Neural cell (in vitro differentiated cells): ENCODE results near the gene PPIB. TPM values are rescaled to one million over a fixed set of nuclear protein-coding genes. Genes with fewer than 3 reads are reported as not detected.

Source experiments
- H2AFZ ChIP-seq: fragments of 200-600, 300-800 bp; sonication (generic), shearing (Covaris generic); 2 replicates; pipeline ENCODE4 v1.6.0; 2014; ENCODE audit warnings: low read depth, mild to moderate bottlenecking, antibody characterized with exemption, low read length, moderate library complexity
- H3F3A ChIP-seq: fragments of 200-600 bp; shearing (Covaris generic); 2 replicates; pipeline ENCODE4 v1.6.1; 2016; ENCODE audit warnings: mild to moderate bottlenecking, moderate library complexity, mixed read lengths, antibody characterized with exemption, low read length; ENCODE audit not compliant: insufficient read depth, poor library complexity, severe bottlenecking
- H3K27ac ChIP-seq: fragments of 200-600, 300-800 bp; sonication (generic), shearing (Covaris generic); 2 replicates; pipeline ENCODE4 v1.5.1; 2014; ENCODE audit warnings: mild to moderate bottlenecking, low read length, moderate library complexity
- H3K27me3 ChIP-seq: fragments of 300-800, 200-600 bp; sonication (generic), shearing (Covaris generic); 2 replicates; pipeline ENCODE4 v1.6.0; 2014; ENCODE audit warnings: mild to moderate bottlenecking, low read depth, low read length, moderate library complexity; ENCODE audit not compliant: insufficient read depth
- H3K36me3 ChIP-seq: fragments of 300-800, 200-600 bp; sonication (generic), shearing (Covaris generic); 2 replicates; pipeline ENCODE4 v1.5.1; 2014; ENCODE audit warnings: mild to moderate bottlenecking, antibody characterized with exemption, low read length, moderate library complexity; ENCODE audit not compliant: insufficient read depth
- H3K4me2 ChIP-seq: fragments of 300-800, 200-600 bp; sonication (generic), shearing (Covaris generic); 2 replicates; pipeline ENCODE4 v1.6.0; 2014; ENCODE audit warnings: mild to moderate bottlenecking, low read length
- H3K4me3 ChIP-seq: fragments of 300-800, 200-600 bp; sonication (generic), shearing (Covaris generic); 2 replicates; pipeline ENCODE4 v1.5.1; 2014; ENCODE audit warnings: mild to moderate bottlenecking, low read length, moderate library complexity
- H3K79me2 ChIP-seq: fragments of 200-600 bp; shearing (Covaris generic); replicated peaks from 2 replicates; pipeline ENCODE4 v1.6.0; 2014; ENCODE audit warnings: mild to moderate bottlenecking, low read length, moderate library complexity; ENCODE audit not compliant: insufficient read depth
- H3K9ac ChIP-seq: fragments of 300-800, 200-600 bp; sonication (generic), shearing (Covaris generic); 2 replicates; pipeline ENCODE4 v1.6.1; 2016; ENCODE audit warnings: mild to moderate bottlenecking, low read length, mixed read lengths
- H3K9me2 ChIP-seq: fragments of 200-600 bp; shearing (Covaris generic); 2 replicates; pipeline ENCODE4 v1.6.1; 2016; ENCODE audit warnings: mild to moderate bottlenecking, low read length, mixed read lengths; ENCODE audit not compliant: insufficient read depth
- H3K9me3 ChIP-seq: fragments of 200-600, 300-800 bp; sonication (generic), shearing (Covaris generic); 2 replicates; pipeline ENCODE4 v1.6.1; 2016; ENCODE audit warnings: mild to moderate bottlenecking, mixed run types, low read length, moderate library complexity, mixed read lengths
- H4K20me1 ChIP-seq: fragments of 200-600 bp; shearing (Covaris generic); 2 replicates; pipeline ENCODE4 v1.6.1; 2016; ENCODE audit warnings: mild to moderate bottlenecking, mixed run types; ENCODE audit not compliant: insufficient read depth
- EP300 ChIP-seq: fragments of 450-650 bp; conservative IDR thresholded peaks from 2 replicates; pipeline ENCODE4 v1.6.1; 2014; ENCODE audit warnings: antibody characterized with exemption, mild to moderate bottlenecking, moderate library complexity; ENCODE audit not compliant: poor library complexity, severe bottlenecking
- EZH2 ChIP-seq: fragments of 200-600, 300-800 bp; shearing (Covaris generic), sonication (generic); IDR thresholded peaks from 2 replicates; pipeline ENCODE4 v1.6.1; 2014; ENCODE audit warnings: antibody characterized with exemption, low read length, borderline replicate concordance, mild to moderate bottlenecking; ENCODE audit not compliant: insufficient read depth, poor library complexity, severe bottlenecking
- MXI1 ChIP-seq: fragments of 450-650 bp; conservative IDR thresholded peaks from 2 replicates; pipeline ENCODE4 v1.6.1; 2014; ENCODE audit warnings: antibody characterized with exemption, mild to moderate bottlenecking; ENCODE audit not compliant: poor library complexity, severe bottlenecking
- POLR2AphosphoS5 ChIP-seq: IDR thresholded peaks from 2 replicates; pipeline ENCODE4 v1.6.1; 2012
- RAD21 ChIP-seq: fragments of 450-650 bp; conservative IDR thresholded peaks from 2 replicates; pipeline ENCODE4 v1.6.1; 2014; ENCODE audit warnings: antibody characterized with exemption, mild to moderate bottlenecking, moderate library complexity
- SMC3 ChIP-seq: fragments of 450-650 bp; conservative IDR thresholded peaks from 2 replicates; pipeline ENCODE4 v1.6.1; 2014; ENCODE audit warnings: antibody characterized with exemption, mild to moderate bottlenecking, moderate library complexity; ENCODE audit not compliant: poor library complexity
- TAF1 ChIP-seq: IDR thresholded peaks from 2 replicates; pipeline ENCODE4 v1.6.1; 2012; ENCODE audit warnings: low read depth
- polyA plus RNA-seq: library from polyadenylated mRNA; depleted of rRNA; stranded (reverse); fragments of >200 nt; gene quantifications from 2 replicates; pipeline ENCODE4 v1.2.3, GENCODE V29; 2014
- TF ChIP-seq, protein P1 (sequence below): IDR thresholded peaks from 2 replicates; pipeline ENCODE4 v1.6.1; 2012; ENCODE audit warnings: borderline replicate concordance
- TF ChIP-seq, protein P2 (sequence below): fragments of 450-650 bp; IDR thresholded peaks from 2 replicates; pipeline ENCODE4 v1.5.1; 2014; ENCODE audit warnings: antibody characterized with exemption, mild to moderate bottlenecking, moderate library complexity; ENCODE audit not compliant: poor library complexity, severe bottlenecking

Gene PPIB
- polyA plus RNA-seq, 1 donor from 2014 or later: 206 TPM

DNA sequence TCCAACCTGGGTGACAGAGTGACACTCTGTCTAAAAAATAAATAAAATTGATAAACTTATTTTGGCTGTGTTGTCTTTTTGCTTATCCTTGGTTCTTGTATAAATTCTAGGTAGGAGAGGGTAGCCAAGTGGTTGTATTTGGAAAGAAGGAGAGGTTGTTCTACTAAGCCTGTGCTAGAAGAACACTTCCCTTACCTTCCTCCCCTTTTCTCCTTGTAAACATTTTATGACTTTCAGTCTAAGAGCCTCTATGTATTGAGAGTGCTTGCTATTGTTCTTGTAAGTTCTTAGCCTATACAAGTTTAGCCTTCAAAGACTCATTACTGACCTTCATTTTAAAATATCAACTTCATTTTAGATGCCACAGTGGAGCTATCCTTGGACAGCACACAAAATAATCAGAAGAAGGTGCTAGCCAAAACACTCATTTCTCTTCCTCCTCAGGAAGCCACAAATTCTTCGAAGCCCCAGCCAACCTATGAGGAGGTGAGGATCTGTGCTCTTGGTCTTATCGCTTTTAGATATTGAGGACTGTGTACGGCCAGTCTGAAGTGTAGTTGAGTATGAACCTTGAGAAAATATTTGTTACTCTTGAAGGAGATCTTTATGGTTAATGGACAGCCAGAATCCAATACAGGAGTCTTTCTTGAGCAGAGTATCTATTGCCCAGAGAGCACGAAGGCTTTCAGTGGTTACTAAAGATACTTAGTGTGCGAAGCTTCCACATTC lies 44.9 kb downstream of the PPIB start:
- no peak for TF ChIP-seq EZH2
- TF ChIP-seq, protein P1, sequence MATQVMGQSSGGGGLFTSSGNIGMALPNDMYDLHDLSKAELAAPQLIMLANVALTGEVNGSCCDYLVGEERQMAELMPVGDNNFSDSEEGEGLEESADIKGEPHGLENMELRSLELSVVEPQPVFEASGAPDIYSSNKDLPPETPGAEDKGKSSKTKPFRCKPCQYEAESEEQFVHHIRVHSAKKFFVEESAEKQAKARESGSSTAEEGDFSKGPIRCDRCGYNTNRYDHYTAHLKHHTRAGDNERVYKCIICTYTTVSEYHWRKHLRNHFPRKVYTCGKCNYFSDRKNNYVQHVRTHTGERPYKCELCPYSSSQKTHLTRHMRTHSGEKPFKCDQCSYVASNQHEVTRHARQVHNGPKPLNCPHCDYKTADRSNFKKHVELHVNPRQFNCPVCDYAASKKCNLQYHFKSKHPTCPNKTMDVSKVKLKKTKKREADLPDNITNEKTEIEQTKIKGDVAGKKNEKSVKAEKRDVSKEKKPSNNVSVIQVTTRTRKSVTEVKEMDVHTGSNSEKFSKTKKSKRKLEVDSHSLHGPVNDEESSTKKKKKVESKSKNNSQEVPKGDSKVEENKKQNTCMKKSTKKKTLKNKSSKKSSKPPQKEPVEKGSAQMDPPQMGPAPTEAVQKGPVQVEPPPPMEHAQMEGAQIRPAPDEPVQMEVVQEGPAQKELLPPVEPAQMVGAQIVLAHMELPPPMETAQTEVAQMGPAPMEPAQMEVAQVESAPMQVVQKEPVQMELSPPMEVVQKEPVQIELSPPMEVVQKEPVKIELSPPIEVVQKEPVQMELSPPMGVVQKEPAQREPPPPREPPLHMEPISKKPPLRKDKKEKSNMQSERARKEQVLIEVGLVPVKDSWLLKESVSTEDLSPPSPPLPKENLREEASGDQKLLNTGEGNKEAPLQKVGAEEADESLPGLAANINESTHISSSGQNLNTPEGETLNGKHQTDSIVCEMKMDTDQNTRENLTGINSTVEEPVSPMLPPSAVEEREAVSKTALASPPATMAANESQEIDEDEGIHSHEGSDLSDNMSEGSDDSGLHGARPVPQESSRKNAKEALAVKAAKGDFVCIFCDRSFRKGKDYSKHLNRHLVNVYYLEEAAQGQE: no peak
- TF ChIP-seq EP300: no peak
- H3K27ac ChIP-seq: no peak overlapping the region
- H3K4me2 ChIP-seq: no peak overlapping the region
- H3F3A ChIP-seq: no peaks in the 10 kb centered on the region
- H3K27me3 ChIP-seq: no peaks in the 10 kb centered on the region
- H3K9me3 ChIP-seq: no peaks in the 10 kb centered on the region
- H4K20me1 ChIP-seq: no peaks in the 10 kb centered on the region
- H3K36me3 ChIP-seq: no peaks in the 10 kb centered on the region
- no peaks in the 10 kb centered on the region for H3K79me2 ChIP-seq
- H3K9me2 ChIP-seq: no peaks in the 10 kb centered on the region
- no peak overlapping the region for H3K9ac ChIP-seq
- H2AFZ ChIP-seq: no peak overlapping the region
- H3K4me3 ChIP-seq: no peak overlapping the region

DNA sequence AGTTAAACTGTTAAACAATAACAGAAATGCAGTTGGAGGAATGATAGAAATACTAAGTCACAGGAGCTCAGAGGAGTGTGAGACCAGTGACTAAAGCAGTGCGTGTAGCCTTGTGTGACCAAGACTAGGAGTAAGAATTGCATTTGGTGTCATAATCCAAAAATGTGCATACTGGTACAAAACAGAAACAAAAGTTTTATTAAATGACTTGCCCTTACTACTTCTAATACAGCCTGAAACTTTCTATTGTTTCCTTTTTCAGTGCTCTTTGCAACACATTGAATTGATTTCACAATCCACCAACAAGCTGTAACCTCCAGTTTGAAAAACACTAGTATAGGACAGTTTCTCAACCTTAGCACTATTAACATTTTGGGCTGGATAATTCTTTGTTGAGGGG lies 49.9 kb downstream of the PPIB start:
- no peak overlapping the region for H3K4me2 ChIP-seq
- no peak for TF ChIP-seq EZH2
- no peak for TF ChIP-seq EP300
- TF ChIP-seq, protein P1: no peak
- no peak for TF ChIP-seq RAD21
- no peak for TF ChIP-seq SMC3
- TF ChIP-seq, protein P2, sequence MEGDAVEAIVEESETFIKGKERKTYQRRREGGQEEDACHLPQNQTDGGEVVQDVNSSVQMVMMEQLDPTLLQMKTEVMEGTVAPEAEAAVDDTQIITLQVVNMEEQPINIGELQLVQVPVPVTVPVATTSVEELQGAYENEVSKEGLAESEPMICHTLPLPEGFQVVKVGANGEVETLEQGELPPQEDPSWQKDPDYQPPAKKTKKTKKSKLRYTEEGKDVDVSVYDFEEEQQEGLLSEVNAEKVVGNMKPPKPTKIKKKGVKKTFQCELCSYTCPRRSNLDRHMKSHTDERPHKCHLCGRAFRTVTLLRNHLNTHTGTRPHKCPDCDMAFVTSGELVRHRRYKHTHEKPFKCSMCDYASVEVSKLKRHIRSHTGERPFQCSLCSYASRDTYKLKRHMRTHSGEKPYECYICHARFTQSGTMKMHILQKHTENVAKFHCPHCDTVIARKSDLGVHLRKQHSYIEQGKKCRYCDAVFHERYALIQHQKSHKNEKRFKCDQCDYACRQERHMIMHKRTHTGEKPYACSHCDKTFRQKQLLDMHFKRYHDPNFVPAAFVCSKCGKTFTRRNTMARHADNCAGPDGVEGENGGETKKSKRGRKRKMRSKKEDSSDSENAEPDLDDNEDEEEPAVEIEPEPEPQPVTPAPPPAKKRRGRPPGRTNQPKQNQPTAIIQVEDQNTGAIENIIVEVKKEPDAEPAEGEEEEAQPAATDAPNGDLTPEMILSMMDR: no peak
- TF ChIP-seq MXI1: no peak
- TF ChIP-seq POLR2AphosphoS5: no peak
- no peak for TF ChIP-seq TAF1
- no peak overlapping the region for H3K4me3 ChIP-seq
- no peak overlapping the region for H2AFZ ChIP-seq
- peaks cover 15% of the 10 kb centered on the region for H3K79me2 ChIP-seq
- no peaks in the 10 kb centered on the region for H3K9me2 ChIP-seq
- no peak overlapping the region for H3K9ac ChIP-seq
- H3K27me3 ChIP-seq: no peaks in the 10 kb centered on the region
- H3K27ac ChIP-seq: no peak overlapping the region
- H3K9me3 ChIP-seq: no peaks in the 10 kb centered on the region
- H3K36me3 ChIP-seq: no peaks in the 10 kb centered on the region
- no peaks in the 10 kb centered on the region for H4K20me1 ChIP-seq
- H3F3A ChIP-seq: no peaks in the 10 kb centered on the region
